K562 treated with DMSO at 1 percent for 48 hours (cell line): ENCODE data around the gene NT5DC3. TPM values are rescaled to one million over a fixed set of nuclear protein-coding genes. Genes with fewer than 3 reads are reported as not detected.

Experiments
- total RNA-seq: library from RNA; unstranded; fragments of 300-600 nt; gene quantifications from 2 replicates; pipeline ENCODE4 v1.2.3, GENCODE V29; 2022; ENCODE audit warnings: low replicate concordance; ENCODE audit errors: extremely low read depth

The NT5DC3 gene
- not detected in 2 replicates for total RNA-seq

GRCh38 chr12:103840876-103841689 is at the start of gene NT5DC3:
Gene NT5DC3 (minus strand): TSS chr12:103841234. CDS start chr12:103841156, 78 bp downstream.

Other genes starting within 250 kb of the NT5DC3 start
- 205 and 911 TPM in 2 replicates for gene HSP90B1, start 89.2 kb upstream of the NT5DC3 start, total RNA-seq
- gene TDG, start 124.6 kb upstream of the NT5DC3 start, total RNA-seq, result not detected in 2 replicates
- gene GLT8D2, start 209.0 kb upstream of the NT5DC3 start, total RNA-seq, result not detected in 2 replicates
- gene HCFC2, start 223.3 kb upstream of the NT5DC3 start, total RNA-seq, result not detected in 2 replicates